ENCODE measurements around the gene NDUFB7. TPM values are rescaled to one million over a fixed set of nuclear protein-coding genes. Genes with fewer than 3 reads are reported as not detected.
A peak's percentile ranks its signal among the peaks of the same experiment; 100 is the strongest.

The NDUFB7 gene
- total and polyA plus RNA-seq, 2 experiments from 2014 or later, result 289 to 463 TPM

DNA sequence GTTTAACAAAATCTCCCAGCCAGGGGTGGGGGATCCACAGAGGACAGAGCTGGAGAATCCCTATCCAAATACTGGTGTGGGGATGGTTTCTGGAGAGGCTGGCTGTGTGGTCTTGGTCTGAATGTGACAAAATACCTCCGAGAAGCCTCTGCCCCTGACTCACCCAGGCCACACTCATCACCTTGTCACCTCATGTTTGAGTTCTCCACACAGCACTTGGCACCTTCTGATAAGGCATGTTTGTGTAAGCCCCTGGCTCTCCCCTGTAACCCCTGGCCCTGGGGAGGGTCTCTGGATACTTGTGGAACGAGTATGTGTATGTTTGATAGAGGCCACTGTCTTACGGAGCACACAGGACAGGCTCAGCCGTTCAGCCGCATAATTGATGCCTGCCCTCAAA, 27.8 kb downstream of the NDUFB7 start (continued):
- no peak for TF ChIP-seq ETS1 (IDR thresholded peaks at IDR 0.05)
- TF ChIP-seq STAT1 (IDR thresholded peaks at IDR 0.05; ENCODE audit: unreplicated experiment), result no peak
- TF ChIP-seq EZH2phosphoT487 (IDR thresholded peaks at IDR 0.05; ENCODE audit: unreplicated experiment), result no peak
- TF ChIP-seq, protein P1, sequence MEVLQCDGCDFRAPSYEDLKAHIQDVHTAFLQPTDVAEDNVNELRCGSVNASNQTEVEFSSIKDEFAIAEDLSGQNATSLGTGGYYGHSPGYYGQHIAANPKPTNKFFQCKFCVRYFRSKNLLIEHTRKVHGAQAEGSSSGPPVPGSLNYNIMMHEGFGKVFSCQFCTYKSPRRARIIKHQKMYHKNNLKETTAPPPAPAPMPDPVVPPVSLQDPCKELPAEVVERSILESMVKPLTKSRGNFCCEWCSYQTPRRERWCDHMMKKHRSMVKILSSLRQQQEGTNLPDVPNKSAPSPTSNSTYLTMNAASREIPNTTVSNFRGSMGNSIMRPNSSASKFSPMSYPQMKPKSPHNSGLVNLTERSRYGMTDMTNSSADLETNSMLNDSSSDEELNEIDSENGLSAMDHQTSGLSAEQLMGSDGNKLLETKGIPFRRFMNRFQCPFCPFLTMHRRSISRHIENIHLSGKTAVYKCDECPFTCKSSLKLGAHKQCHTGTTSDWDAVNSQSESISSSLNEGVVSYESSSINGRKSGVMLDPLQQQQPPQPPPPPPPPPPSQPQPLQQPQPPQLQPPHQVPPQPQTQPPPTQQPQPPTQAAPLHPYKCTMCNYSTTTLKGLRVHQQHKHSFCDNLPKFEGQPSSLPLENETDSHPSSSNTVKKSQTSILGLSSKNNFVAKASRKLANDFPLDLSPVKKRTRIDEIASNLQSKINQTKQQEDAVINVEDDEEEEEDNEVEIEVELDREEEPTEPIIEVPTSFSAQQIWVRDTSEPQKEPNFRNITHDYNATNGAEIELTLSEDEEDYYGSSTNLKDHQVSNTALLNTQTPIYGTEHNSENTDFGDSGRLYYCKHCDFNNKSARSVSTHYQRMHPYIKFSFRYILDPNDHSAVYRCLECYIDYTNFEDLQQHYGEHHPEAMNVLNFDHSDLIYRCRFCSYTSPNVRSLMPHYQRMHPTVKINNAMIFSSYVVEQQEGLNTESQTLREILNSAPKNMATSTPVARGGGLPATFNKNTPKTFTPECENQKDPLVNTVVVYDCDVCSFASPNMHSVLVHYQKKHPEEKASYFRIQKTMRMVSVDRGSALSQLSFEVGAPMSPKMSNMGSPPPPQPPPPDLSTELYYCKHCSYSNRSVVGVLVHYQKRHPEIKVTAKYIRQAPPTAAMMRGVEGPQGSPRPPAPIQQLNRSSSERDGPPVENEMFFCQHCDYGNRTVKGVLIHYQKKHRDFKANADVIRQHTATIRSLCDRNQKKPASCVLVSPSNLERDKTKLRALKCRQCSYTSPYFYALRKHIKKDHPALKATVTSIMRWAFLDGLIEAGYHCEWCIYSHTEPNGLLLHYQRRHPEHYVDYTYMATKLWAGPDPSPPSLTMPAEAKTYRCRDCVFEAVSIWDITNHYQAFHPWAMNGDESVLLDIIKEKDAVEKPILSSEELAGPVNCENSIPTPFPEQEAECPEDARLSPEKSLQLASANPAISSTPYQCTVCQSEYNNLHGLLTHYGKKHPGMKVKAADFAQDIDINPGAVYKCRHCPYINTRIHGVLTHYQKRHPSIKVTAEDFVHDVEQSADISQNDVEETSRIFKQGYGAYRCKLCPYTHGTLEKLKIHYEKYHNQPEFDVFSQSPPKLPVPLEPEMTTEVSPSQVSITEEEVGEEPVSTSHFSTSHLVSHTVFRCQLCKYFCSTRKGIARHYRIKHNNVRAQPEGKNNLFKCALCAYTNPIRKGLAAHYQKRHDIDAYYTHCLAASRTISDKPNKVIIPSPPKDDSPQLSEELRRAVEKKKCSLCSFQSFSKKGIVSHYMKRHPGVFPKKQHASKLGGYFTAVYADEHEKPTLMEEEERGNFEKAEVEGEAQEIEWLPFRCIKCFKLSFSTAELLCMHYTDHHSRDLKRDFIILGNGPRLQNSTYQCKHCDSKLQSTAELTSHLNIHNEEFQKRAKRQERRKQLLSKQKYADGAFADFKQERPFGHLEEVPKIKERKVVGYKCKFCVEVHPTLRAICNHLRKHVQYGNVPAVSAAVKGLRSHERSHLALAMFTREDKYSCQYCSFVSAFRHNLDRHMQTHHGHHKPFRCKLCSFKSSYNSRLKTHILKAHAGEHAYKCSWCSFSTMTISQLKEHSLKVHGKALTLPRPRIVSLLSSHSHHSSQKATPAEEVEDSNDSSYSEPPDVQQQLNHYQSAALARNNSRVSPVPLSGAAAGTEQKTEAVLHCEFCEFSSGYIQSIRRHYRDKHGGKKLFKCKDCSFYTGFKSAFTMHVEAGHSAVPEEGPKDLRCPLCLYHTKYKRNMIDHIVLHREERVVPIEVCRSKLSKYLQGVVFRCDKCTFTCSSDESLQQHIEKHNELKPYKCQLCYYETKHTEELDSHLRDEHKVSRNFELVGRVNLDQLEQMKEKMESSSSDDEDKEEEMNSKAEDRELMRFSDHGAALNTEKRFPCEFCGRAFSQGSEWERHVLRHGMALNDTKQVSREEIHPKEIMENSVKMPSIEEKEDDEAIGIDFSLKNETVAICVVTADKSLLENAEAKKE (CRISPR knock-in tag; IDR thresholded peaks at IDR 0.05), result no peak

DNA sequence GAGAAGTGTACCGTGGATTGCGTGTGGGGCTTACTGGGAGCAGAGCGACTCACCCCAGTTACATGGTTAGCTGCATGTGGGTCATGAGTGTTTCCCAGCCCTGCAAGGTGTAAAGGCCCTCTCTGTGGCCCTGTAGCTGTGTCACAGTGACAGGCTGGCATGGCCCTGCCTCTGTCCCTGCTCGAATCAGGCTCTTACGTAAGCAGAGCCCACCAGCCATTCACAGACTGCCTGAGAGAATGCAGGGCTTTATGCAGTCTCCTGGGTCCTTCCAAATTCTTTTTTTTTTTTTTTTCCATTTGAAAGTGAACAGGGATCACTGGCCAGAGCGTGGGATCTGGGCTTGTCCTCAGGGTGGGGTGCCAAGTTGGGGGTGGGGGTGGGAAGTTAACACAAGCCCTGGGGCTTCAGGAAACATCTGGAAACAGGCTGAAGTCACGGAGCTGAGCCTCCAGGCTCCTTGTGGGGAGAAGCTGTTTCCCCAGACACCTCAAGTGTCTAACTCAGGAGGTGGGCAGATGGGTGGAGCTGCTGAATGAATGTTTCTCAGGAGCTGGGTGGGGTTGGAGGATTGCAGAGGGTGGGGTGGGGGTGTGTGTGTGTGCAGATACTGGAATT, 29.0 kb downstream of the NDUFB7 start:
- Histone ChIP-seq H3K4me3 (no peak overlapping the region), H3K27me3 (ENCODE audit: insufficient read depth) (no peaks in the 10 kb centered on the region), H3K4me1 (ENCODE audit: insufficient read depth) (peaks cover under 1% of the 10 kb centered on the region; the same call in 1 of the 2 replicates), H3K27ac (ENCODE audit: low read depth) (0 out of 2 replicates have a peak overlapping the region, but pooled peaks have one; percentile 39), H3K9me2 (ENCODE audit: insufficient read depth) (no peaks in the 10 kb centered on the region), H3K79me2 (replicated peaks; ENCODE audit: insufficient read depth) (peaks cover 49% of the 10 kb centered on the region), H2AFZ (no peak overlapping the region), H4K20me1 (replicated peaks; ENCODE audit: insufficient read depth) (peaks cover 12% of the 10 kb centered on the region), H3K4me2 (no peak overlapping the region), H3K36me3 (ENCODE audit: insufficient read depth) (no peaks in the 10 kb centered on the region), H3F3A (replicated peaks; ENCODE audit: low read depth) (no peaks in the 10 kb centered on the region)
- ATAC-seq (peak; percentile 61), DNase-seq (ENCODE audit: low spot score) (no peak)
- H3K36me3 Mint-ChIP-seq (ENCODE audit: low read depth), result no peaks in the 10 kb centered on the region; the same call in 2 of the 3 replicates
- no peak overlapping the region for H3K4me3 Mint-ChIP-seq
- peaks cover 6% of the 10 kb centered on the region for H3K27me3 Mint-ChIP-seq (ENCODE audit: insufficient read depth, low read depth, poor library complexity)
- H3K9me3 Mint-ChIP-seq, result no peaks in the 10 kb centered on the region
- no peak overlapping the region for H3K27ac Mint-ChIP-seq
- H3K4me1 Mint-ChIP-seq, result no peaks in the 10 kb centered on the region; the same call in 1 of the 3 replicates
- no peak for TF ChIP-seq ZNF114 (CRISPR knock-in tag; IDR thresholded peaks at IDR 0.05)
- no peak for TF ChIP-seq CREB1 (CRISPR knock-in tag; IDR thresholded peaks at IDR 0.05; ENCODE audit: low read depth)
- TF ChIP-seq, protein P1 (CRISPR knock-in tag; IDR thresholded peaks at IDR 0.05), result no peak

Data from GM23338 (cell line).